ENCODE results near the gene CSNK1G2. TPM values are rescaled to one million over a fixed set of nuclear protein-coding genes. Genes with fewer than 3 reads are reported as not detected.

CSNK1G2 gene
- total and polyA plus RNA-seq, 11 donors: 18.2 to 42.7 (median 24.6) TPM

- 88 to 95% (median 90%) methylated on average over 17 to 21 of the region's 21 CpGs for WGBS, 4 donors
- intact Hi-C loops (cut with DNase I): no loop called here
- no peaks in the 10 kb centered on the region for H3K27me3 ChIP-seq
- ATAC-seq: peak in 1 of 4 donors; percentile 4
- peaks cover 0 to 28% (median 6%) of the 10 kb centered on the region in 12 donors for H3K4me1 ChIP-seq
- H3K4me3 ChIP-seq: no peak overlapping the region
- H3K27ac ChIP-seq: peak overlapping the region in 1 of 12 donors; percentile 18
- peaks cover 0 to 3% (median 0%) of the 10 kb centered on the region in 9 donors for H3K36me3 ChIP-seq
- peak in 1 of 5 donors; percentile 32 for DNase-seq
- no peaks in the 10 kb centered on the region for H3K9me3 ChIP-seq
- TF ChIP-seq POLR2A (IDR thresholded peaks at IDR 0.05) (no peak), CTCF (IDR thresholded peaks at IDR 0.05) (no peak)
Observed at GRCh38 chr19:2012941-2013682, 72.1 kb downstream of the CSNK1G2 start.

GRCh38 chr19:2013683-2013961 is 72.7 kb downstream of the CSNK1G2 start:
- intact Hi-C loops (cut with DNase I): no loop called here
- Histone ChIP-seq H3K27me3 (no peaks in the 10 kb centered on the region), H3K4me1 (peaks cover 0 to 28% (median 6%) of the 10 kb centered on the region in 12 donors), H3K27ac (no peak overlapping the region), H3K4me3 (no peak overlapping the region), H3K9me3 (no peaks in the 10 kb centered on the region), H3K36me3 (peaks cover 0 to 3% (median 0%) of the 10 kb centered on the region in 9 donors)
- peak in 1 of 4 donors; percentile 1 for ATAC-seq
- 91 to 96% (median 94%) methylated on average over 6 of the region's 6 CpGs for WGBS, 4 donors
- TF ChIP-seq CTCF (IDR thresholded peaks at IDR 0.05) (no peak), POLR2A (IDR thresholded peaks at IDR 0.05) (no peak)
- no peak for DNase-seq

GRCh38 chr19:2014131-2014571 is 73.2 kb downstream of the CSNK1G2 start:
- Histone ChIP-seq H3K4me1 (peaks cover 0 to 28% (median 6%) of the 10 kb centered on the region in 12 donors), H3K27me3 (no peaks in the 10 kb centered on the region), H3K9me3 (no peaks in the 10 kb centered on the region), H3K4me3 (peak overlapping the region in 8 of 12 donors; percentile 52 to 86 (median 68)), H3K36me3 (peaks cover 0 to 3% (median 0%) of the 10 kb centered on the region in 9 donors), H3K27ac (no peak overlapping the region)
- TF ChIP-seq POLR2A (IDR thresholded peaks at IDR 0.05) (no peak), CTCF (IDR thresholded peaks at IDR 0.05) (no peak)
- ATAC-seq (peak in 3 of 4 donors; percentile 2 to 12 (median 10)), DNase-seq (peak in 1 of 5 donors; percentile 32)
- intact Hi-C loops (cut with DNase I): no loop called here
- WGBS, 4 donors: 79 to 90% (median 84%) methylated on average over 5 of the region's 5 CpGs

GRCh38 chr19:2014731-2015607 is 74.0 kb downstream of the CSNK1G2 start:
- Histone ChIP-seq H3K36me3 (peaks cover 0 to 3% (median 0%) of the 10 kb centered on the region in 9 donors), H3K27ac (peak overlapping the region in 8 of 12 donors; percentile 37 to 81 (median 64)), H3K9me3 (no peaks in the 10 kb centered on the region), H3K4me1 (peaks cover 0 to 32% (median 9%) of the 10 kb centered on the region in 12 donors), H3K4me3 (peak overlapping the region; percentile 38 to 86 (median 66)), H3K27me3 (no peaks in the 10 kb centered on the region)
- intact Hi-C loops (cut with DNase I): loop anchor here in 2 of 10 donors (5.0 kb wide), 2 partner anchors 83 to 312 kb away; partner anchors contain the start of genes LSM7 (in 1 of the 2) and SPPL2B (in 1 of the 2)
- 12 to 47% (median 23%) methylated on average over 15 to 74 of the region's 74 CpGs for WGBS, 4 donors
- peak in 2 of 4 donors; percentile 12 to 18 for ATAC-seq
- DNase-seq: peak in 2 of 5 donors; percentile 41 to 43
- TF ChIP-seq CTCF (IDR thresholded peaks at IDR 0.05) (no peak), POLR2A (IDR thresholded peaks at IDR 0.05) (no peak)
